Hematopoietic multipotent progenitor cell (in vitro differentiated cells): Measurements from ENCODE around the gene PCCA. TPM values are rescaled to one million over a fixed set of nuclear protein-coding genes. Genes with fewer than 3 reads are reported as not detected.
"Not testable (repeated sequence)": the region's sequence is repeated elsewhere in the genome, so short reads cannot be mapped to it uniquely, and the experiment has no call there.

ENCODE experiments used
- DNase-seq, 3 donors: peaks; one replicate each; pipeline ENCODE4 v3.0.0-alpha.2; 2011 to 2015; ENCODE audit warnings: low read depth in 2 of 3, low spot score in 2 of 3
- total RNA-seq: library from RNA; depleted of rRNA; stranded (reverse); fragments of >200 nt; gene quantifications from one replicate; pipeline ENCODE4 v1.2.3, GENCODE V29; 2012

The PCCA gene
- total RNA-seq, 1 donor = 11.0 TPM

DNA sequence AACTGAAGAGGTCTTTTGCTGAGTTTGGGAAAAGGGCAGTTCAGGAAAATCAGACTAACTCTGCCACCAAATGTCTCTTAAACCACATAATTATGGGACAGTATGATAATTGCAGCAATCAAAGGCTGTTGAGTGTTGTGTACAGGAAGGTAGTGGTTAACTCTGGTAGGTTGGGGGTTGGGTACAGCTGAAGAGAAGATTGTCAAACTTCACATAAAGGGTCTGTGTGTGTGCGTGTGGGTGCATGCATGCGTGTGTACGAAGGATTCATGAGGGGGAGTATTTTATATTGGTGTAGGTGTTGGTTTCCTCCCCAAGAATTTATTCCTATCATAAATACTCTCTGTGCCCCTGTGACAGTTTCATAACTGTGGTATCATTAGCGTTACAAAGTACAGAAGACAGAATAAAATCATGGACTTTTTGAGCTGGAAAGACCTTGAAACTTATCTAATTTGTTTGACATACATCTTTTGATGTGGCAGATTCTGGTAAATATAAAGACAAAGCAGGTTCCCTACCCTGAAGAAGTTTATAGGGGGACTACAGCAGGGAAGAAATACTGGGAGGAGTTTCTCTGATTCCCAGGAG is 94.1 kb downstream of the PCCA start:
- no peak for DNase-seq

DNA sequence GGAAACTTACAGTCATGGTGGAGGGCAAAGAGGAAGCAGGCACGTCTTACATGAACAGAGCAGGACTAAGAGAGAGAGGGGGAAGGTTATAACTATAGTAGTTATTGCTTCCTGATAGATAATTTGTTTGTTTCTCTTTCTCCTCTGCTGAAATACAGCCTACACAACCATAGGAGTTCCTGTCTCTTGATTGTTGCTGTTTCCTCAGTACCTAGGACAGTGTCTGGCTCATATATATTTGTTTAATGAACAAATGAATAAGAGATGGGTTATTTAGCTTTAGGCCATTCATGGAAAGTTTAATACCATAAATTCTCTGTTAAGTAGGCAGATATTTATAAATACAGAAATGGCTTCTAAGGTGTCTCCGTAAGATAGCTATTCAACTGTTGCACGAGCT is 95.2 kb downstream of the PCCA start:
- no peak for DNase-seq

GRCh38 chr13:100195568-100195967 is 106.7 kb downstream of the PCCA start:
- no peak for DNase-seq

GRCh38 chr13:100196375-100196774 is 107.5 kb downstream of the PCCA start:
- DNase-seq = no peak

GRCh38 chr13:100197116-100197515 is 108.2 kb downstream of the PCCA start:
- no peak for DNase-seq

GRCh38 chr13:100197591-100198365 is 108.9 kb downstream of the PCCA start:
- no peak for DNase-seq

DNA sequence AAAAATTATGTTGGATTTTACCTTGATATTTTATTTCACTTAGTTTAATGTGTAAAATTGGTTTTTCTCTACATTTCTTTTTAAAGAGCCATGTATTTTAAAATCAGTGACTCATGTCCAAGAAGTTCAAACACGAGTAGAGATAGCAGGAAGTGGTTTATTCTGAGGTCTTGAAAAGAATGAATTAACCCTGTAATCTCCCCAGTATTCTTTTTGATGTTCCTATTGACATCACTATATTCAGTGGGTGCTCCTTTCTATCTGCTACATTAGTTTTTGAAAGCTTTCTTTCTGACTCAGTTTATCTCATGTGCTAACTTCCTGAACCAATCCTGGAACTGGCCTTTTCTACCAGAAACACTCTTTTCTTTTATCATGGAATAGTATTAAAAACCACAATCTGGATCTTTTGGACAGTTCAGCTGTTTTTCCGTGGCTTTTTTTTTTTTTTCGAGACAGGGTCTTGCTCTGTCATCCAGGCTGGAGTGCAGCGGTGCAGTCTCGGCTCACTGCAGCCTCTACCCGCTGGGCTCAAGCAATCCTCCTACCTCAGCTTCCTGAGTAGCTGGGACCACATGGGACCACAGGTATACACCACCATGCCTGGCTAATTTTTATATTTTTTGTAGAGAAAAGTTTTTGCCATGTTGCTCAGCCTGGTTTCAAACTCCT is 114.9 kb downstream of the PCCA start:
- DNase-seq = peak in 1 of 3 donors; percentile 11

- DNase-seq = no peak
Measured at GRCh38 chr13:100208002-100208401, 119.1 kb downstream of the PCCA start.

DNA sequence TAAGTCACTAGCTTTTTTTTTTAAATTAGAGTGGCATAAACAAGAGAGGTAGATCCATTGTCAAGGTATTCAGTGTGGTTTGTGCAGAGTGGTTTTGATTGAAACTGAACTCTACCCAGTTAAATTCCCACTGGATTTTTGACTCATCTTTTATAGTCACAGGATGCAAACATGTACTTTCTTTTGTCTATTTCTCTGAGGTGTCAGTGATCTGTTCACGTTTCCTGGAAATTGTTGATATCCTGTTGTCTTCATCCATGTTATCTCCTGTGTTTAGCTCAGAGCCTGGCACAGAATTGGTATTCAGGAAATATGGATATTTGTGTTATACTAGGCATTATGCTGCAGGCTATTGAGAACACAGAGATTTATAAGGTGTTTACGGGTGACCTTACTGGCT is 119.7 kb downstream of the PCCA start:
- DNase-seq = no peak

GRCh38 chr13:100209857-100210825 is 121.2 kb downstream of the PCCA start:
- DNase-seq = no peak

- DNase-seq = no peak
Measured at GRCh38 chr13:100211016-100211710, 122.3 kb downstream of the PCCA start.

GRCh38 chr13:100212904-100213553 is 124.1 kb downstream of the PCCA start:
- DNase-seq = no peak

DNA sequence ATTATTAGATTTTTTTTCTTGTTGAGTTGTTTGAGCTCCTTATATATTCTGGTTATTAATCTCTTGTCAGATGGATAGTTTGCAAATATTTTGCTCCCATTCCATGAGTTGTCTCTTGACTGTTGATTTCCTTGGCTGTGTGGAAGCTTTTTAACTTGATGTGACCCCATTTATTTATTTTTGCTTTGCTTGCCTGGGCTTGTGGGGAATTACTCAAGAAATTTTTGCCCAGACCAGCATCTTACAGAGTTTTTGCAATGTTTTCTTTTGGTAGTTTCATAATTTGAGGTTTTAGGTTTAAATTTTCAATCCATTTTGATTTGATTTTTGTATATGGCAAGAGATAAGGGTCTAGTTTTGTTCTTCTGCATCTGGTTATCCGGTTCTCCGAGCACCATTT is 124.7 kb downstream of the PCCA start:
- DNase-seq = no peak

- DNase-seq = no peak
Measured at GRCh38 chr13:100214886-100215285, 126.0 kb downstream of the PCCA start.

GRCh38 chr13:100221166-100221565 is 132.3 kb downstream of the PCCA start:
- no peak for DNase-seq

DNA sequence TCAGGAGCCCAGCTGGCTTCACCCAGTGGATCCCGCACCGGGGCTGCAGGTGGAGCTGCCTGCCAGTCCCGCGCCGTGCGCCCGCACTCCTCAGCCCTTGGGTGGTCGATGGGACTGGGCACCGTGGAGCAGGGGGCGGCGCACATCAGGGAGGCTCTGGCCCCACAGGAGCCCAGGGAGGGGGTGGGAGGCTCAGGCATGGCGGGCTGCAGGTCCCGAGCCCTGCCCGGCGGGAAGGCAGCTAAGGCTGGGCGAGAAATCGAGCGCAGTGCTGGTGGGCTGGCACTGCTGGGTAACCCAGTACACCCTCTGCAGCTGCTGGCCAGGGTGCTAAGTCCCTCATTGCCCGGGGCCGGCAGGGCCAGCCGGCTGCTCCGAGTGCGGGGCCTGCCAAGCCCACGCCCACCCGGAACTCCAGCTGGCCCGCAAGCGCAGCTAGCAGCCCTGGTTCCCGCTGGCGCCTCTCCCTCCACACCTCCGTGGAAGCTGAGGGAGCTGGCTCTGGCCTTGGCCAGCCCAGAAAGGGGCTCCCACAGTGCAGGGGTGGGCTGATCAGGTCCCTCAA is 135.2 kb downstream of the PCCA start:
- DNase-seq = not testable (repeated sequence)

DNA sequence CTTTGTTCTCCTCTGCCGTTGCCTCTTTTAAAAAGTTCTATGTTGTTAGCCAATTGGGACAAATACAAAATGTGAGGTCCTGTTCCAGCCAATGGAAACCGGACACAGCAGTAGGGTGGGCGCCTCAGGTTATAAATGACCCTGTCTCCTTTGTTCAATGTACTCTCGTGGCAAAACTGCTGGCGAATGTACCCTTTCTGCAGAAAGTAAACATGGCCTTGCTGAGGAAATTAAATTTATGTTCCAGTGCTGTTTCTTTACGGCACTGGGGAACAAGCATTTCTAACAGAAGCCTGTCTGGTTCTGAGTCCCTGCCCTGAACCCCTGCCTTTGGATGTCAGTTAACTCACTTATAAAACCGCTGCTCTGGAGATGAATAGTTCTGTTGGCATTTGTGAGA is 140.7 kb downstream of the PCCA start:
- no peak for DNase-seq

DNA sequence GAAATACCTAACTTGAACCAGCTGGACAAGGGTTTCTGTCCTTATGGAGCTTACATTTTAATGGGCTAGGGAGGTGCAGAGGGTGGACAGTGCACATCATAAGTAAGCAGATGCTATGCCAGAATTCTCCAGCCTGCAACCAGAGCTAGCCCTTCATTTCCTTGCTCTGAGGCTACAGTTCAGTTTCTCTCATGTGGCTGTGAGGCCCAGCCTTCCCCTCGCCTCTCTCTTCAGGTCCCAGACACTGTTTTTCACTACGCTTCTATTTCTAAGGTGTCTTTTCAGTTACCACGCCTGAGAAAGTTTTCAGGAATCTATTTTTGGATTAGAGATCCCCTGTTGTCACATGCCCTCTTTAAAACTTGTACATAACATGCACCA is 141.9 kb downstream of the PCCA start:
- DNase-seq = no peak

DNA sequence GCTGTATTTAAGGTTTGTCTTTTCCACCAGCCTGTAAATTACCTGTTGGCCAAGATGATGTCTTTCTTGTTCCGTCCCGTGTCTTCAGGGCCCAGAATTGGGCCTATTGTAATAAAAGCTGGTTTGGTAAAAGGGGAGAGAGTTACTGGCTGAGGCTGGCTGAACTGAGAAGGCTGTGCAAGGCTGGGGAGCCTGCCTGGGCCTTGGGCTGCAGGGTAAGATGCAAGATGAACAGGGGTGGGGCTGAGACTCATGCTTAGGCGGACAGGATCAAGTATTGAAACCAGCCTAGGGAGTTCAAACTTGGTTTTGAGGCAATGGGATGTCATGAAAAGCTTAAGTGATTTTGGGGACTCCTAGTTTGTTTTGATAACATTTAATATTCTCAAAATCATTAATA is 142.3 kb downstream of the PCCA start:
- DNase-seq = no peak
